T47D (cell line): ENCODE results near the gene THEMIS.

ENCODE experiments used
- DNase-seq, 2 experiments: peaks; one replicate each; pipeline versions ENCODE4 v3.0.0 to v3.0.0-alpha.2; 2011 to 2012; ENCODE audit warnings: low read depth in 1 of 2, low spot score in 1 of 2
- JUND ChIP-seq: IDR thresholded peaks from 2 replicates; pipeline ENCODE4 v1.6.1; 2012; ENCODE audit warnings: low read depth
- in situ Hi-C: cut with HindIII; loops from 2 replicates; pipeline ENCODE4 v1.10.0; 2016; ENCODE audit warnings: low sequenced_read_pairs, low pct_unique_long_range_greater_than_20kb

THEMIS gene

DNA sequence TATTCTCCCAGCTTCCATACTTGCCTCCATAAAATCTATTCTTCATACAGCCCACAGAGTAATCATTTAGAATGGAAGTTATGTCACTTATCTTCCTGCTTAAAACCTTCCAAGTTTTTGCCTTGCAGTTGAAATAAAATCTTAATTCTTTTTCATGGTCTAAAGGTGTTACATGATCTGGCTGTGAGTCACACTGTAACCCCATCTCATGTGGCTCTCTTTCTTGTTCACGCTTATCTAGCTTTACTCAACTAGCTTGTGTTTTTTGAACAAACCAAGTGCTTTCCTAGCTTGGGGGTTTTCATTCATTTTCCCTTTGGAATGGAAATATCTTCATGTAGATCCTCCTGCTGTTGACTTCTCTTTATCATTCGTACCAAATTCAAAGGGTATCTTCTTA, 23.6 kb upstream of the THEMIS start:
- DNase-seq = no peak
- TF ChIP-seq JUND = no peak
- in situ Hi-C loops = no loop called here

DNA sequence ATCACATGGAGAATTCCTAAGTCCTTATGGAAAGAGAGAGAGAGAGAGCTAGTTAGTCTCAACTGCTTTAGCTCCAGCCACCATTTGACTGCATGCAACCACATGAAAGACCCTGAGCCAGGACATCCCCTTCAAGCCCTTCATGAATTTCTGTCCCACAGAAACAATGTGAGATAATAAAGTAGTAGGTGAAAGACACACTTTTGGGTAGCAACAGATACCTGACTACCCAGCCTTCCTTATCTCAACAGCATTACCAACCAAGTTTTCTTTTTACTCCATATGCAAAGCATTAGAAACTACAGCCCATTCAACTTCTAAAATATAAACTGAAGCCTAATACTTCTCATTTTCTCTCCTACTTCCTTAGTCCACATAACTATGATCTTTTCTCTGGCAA, 23.2 kb upstream of the THEMIS start:
- no peak for DNase-seq
- no peak for TF ChIP-seq JUND
- in situ Hi-C loops = no loop called here

DNA sequence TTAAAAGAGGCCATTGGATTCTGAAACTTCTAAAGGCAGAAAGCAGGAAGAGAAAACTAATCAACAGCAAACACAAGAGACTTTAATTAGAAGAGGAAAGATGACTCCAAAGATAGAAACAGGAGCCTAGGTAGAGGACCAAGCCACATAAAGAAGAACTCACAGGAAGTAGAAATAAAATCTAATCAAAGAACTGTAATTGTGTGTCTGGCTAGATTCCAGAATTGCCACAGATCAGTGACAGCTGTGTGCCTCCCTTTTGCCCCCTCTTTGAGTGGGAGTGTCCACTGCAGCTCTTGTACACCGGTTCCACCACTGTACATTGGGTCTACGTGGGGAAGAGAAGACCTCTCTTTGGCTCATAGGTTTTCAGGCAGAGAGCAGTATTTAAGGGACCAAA, 22.3 kb upstream of the THEMIS start:
- TF ChIP-seq JUND = no peak
- in situ Hi-C loops = no loop called here
- DNase-seq = no peak

DNA sequence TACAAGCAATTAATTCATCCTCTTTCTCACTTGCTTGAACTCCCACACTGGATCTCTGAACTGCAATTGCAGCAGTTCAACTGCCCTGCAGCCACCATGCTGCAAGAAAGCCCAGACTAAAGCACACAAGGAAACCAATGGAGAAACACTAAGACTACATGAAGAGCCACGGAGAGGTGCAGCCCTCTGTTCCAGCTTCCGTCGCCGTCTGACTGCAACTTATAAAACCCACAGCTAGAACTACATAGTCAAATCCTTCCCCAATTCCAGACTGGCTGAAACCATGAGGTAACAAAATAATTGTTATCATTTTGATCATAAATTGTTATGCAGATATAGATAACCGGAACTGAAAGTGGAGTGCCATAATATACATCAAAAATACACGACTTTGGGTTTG, 21.1 kb upstream of the THEMIS start:
- no peak for TF ChIP-seq JUND
- DNase-seq = no peak

DNA sequence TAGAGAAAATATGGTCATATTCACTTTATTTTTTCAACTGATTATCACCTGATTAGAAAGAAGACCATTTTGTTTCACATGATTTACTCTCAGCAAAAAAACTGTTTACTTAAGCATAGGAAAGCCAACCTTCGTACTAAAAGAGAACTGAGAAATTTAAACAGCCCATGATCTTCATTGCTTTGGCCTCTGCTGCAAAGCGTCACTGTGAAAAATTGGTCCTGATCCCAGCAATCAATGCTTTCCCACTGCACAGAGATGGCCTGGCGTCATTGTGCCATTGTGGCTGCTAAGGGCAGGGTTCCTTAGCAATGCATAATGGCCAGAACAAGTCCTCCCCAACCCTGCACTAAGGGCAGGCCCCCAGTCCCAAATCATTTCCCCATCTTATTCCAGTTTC, 19.9 kb upstream of the THEMIS start:
- DNase-seq = no peak
- no peak for TF ChIP-seq JUND
- in situ Hi-C loops = no loop called here

More for the DNA sequence above, 21.1 kb upstream of the THEMIS start:
- in situ Hi-C loops = no loop called here

DNA sequence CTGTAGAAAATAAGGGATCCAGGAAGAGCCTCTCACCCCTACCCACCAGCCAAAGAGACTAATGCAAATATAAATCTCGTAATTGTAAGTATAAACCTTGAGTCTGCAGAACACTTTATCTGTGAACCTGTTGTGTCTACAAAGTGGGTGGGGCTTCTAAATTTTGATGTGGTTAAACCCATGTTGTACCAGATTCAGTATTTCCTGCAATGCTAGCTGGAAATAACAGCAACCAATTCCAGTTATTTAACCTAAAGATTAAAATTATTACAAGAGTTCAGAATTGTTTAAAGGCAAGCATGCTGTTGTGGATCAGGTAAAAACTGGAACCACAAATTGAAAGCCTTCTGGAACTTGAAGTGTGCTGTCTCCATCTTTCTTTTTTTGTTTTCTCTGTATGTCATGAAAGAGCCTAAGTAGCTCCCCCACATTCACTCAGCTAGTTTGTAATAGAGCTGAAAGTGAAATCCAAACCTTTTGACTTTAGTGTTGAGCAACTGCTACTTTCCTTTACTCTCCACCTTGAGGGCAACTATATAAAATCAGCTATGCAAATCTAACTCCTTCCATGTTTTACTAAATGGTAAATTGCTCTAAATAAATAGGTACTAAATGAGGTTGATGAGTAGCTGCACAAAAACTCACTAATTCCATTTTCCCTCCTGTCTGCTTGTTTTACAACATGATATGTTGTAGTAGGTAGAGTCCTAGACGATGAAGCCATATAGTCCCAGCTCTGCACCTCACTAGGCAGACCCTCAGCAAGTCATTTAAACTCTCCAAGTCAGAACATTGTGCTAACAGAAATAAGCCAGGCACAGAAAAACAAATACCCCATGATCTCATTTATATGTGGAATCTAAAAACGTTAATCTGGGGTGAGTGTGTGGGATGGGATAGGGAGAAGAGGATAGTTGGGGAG, 17.9 kb upstream of the THEMIS start:
- no peak for TF ChIP-seq JUND
- in situ Hi-C loops = no loop called here
- no peak for DNase-seq

DNA sequence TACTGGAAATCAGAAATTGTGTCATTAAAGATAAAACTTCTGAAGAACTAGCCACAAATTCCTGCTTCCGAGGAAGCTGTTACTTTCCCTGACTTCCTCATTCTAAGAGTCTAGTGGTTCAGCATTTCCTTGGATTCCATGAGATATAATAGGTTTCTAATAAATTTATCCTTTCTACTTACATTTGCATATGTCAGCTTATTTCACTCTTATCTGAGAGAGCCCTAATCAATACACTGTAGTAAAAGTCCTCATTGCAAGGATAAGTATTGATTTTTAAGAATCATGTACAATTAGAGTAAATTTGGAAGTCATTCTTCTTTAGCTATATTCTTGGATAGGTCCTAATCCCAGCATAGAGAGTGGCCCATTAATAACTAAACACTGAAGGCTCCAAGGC, 16.9 kb upstream of the THEMIS start:
- no peak for TF ChIP-seq JUND
- no peak for DNase-seq
- in situ Hi-C loops = no loop called here

DNA sequence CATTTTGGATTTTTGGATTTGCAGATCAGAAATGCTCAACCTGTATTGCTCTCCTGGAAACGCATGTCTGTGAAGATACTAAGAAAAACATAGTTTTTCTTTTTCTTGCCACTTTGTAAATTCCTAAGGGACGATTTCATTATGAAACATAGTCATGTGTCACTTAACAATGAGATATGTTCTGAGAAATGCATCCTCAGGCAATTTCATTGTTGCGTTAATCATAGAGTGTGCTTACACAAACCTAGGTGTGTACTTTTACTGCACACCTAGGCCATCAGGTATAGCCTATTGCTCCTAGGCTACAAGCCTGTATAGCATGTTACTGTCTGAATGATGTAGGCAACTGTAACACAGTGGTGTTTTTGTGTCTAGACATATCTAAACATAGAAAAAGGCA, 13.4 kb upstream of the THEMIS start:
- in situ Hi-C loops = no loop called here
- DNase-seq = no peak

DNA sequence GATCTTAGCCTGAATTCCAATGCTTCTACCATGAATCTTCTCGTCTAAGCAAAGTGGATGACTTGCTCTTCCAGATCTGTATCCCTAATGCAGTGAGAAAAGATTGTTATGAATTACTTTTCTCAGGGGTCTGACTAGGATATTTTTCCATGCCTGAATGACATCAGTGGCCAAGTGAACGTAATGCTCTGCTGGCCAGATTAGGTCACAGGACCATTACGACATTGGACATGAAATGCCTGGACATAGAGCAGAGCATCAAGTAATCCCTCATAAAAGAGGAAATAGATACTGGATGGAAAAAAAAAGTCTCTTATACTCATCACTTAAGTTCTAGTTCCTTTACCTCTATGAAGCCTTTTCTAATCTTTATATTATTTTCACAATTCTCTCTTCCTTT, 12.1 kb upstream of the THEMIS start:
- in situ Hi-C loops = no loop called here
- DNase-seq = no peak
- no peak for TF ChIP-seq JUND

More for the DNA sequence above, 13.4 kb upstream of the THEMIS start:
- no peak for TF ChIP-seq JUND

DNA sequence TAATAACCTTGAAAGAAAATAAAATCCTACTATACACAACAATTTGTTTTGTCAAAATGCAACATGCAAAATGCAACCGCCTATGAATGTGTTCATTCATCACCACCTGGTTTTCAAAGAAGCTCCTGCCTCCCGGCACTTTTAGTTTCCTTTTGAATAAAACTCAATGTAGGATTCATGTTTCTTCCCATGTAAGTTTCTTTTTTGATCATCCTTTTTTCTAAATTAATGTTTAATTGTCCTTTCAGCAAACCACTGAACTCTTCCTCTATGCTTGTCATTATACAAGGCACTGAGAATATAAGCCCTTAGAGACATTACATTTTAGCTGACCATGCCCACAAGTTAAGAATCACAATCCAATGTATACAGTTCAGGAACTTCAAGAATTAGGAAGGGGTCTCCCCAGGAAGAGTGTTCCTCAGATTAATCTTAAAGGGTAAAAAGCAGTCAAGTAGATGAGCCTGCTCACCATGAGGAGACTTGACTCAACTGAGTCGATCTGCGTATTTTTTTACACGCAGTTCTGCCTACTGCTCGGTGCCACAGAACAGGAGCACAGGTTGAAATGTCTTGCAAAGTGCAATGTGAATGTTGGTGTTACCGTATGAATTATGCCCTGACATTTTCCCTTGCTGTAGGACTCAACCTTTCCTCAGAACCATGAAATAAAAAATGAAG, 7.2 kb upstream of the THEMIS start:
- DNase-seq = no peak

DNA sequence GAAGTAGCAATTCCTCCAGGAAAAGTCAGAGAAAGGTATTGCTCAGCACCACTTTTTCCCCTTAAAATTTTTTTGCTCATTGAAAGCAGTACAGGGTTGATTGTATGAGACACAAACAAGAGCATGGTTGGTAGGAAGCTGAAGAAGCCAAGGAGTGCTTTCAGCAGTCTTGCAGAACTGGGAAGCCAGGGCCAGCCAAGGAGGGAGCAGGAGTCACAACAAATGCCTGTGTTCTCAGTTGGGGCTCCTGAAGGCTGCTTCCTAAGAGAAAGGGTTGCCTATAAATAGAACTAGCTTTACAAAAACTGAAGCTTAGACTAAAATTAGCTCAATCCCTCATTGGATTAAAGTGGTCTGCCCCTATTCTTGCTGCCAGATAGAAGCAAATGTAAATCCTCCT, 3.3 kb upstream of the THEMIS start:
- in situ Hi-C loops = no loop called here
- TF ChIP-seq JUND = no peak
- DNase-seq = no peak

More for the DNA sequence above, 7.2 kb upstream of the THEMIS start:
- in situ Hi-C loops = no loop called here
- no peak for TF ChIP-seq JUND

DNA sequence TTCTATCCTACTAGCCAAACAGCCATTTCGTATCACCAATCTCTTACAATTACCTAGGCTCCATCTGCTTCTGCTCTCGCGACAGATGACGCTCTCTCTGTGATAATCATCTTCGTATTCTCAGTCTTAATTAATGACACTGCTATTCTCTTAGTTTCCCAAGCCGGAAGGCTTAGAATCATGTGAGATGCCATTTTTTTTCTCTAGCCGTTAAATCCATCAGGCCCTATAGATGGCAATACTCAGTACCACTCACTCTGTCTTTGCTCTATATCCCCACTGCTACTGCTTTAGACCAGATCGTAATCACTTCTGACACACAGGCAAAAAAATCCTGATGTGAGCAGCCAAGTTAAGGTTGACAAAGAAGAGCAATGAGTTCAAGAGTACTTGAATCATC, 2.1 kb upstream of the THEMIS start:
- in situ Hi-C loops = no loop called here
- no peak for DNase-seq
- no peak for TF ChIP-seq JUND

DNA sequence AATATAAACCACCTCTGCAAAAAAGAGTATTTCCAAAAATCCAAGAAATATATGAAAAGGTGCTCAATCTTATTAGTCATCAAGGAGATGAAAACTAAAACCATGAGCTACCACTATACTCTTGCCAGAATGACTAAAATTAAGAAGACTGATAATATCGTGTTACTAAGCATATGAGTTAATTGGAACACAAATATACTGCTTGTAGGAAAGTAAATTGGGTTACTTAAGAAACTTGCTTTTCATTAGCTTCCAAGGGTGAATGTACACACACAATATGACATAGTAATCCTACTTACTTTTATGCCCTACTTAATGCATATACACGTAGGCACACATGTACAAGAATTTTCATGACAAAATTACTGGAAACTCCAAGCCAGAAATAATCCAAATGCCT, 3.4 kb downstream of the THEMIS start:
- no peak for TF ChIP-seq JUND
- DNase-seq = no peak
- in situ Hi-C loops = no loop called here

DNA sequence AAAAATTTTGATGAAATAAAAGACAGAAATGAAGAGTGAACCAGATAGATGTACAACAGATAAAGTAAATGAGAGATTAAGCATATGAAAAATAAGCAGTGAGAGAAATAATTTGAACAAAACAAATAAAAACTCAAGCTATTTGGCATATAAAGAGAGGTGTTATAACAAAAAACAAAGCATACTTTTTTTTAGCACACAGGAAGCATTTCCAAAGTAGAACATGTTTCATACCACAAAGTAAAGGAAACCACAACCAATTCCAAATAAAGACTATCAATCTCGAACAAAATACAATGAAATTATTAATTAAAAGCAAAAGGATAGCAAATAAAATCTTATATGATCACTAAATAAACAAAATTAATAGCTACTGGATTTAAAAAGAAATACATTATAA, 6.8 kb downstream of the THEMIS start:
- TF ChIP-seq JUND = no peak
- in situ Hi-C loops = no loop called here
- DNase-seq = no peak
